ENCODE measurements around the gene PTPRU. TPM values are rescaled to one million over a fixed set of nuclear protein-coding genes. Genes with fewer than 3 reads are reported as not detected.

Gene PTPRU
- total and polyA plus RNA-seq, 4 donors = 1.6 to 15.1 (median 6.0) TPM

DNA sequence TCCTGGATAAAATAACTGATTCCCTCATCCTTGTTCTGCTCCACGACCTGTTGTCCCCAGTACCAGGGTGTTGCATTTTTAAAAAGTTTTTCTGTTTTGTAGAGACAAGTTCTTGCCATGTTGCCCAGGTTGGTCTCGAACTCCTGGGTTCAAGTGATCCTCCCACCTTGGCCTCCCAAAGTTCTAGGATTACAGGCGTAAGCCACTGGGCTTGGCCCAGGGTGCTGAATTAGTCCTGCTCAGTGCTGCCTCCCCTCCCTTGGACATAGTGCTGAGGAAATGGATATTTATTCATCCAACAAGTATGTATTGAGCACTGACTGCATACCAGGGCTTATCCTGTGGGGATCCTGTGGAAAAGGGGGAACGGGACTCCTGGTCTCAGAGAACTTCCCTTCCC, 126.4 kb downstream of the PTPRU start:
- H3K4me3 ChIP-seq (ENCODE audit: low read depth in 1 of 3, low read length in 3 of 3) = no peak overlapping the region
- no peaks in the 10 kb centered on the region for H3K4me1 ChIP-seq (ENCODE audit: control insufficient read depth in 4 of 4, insufficient read depth in 4 of 4, low read length in 3 of 4)
- no peak for DNase-seq (ENCODE audit: low spot score)
- no peaks in the 10 kb centered on the region for H3K9me3 ChIP-seq (ENCODE audit: control insufficient read depth in 4 of 4, low read length in 3 of 4)
- WGBS = 81% methylated on average over 4 of the region's 4 CpGs
- no peaks in the 10 kb centered on the region for H3K36me3 ChIP-seq (ENCODE audit: control insufficient read depth in 4 of 4, insufficient read depth in 3 of 4, low read depth in 1 of 4, low read length in 3 of 4)
- peaks cover 0 to 7% (median 0%) of the 10 kb centered on the region in 4 donors for H3K27me3 ChIP-seq (ENCODE audit: control insufficient read depth in 4 of 4, insufficient read depth in 4 of 4, low read length in 3 of 4)
- no peak overlapping the region for H3K27ac ChIP-seq (ENCODE audit: low read depth in 1 of 2, low read length in 2 of 2)
- TF ChIP-seq GABPA (IDR thresholded peaks at IDR 0.05 in 1 of 2, conservative IDR thresholded peaks at IDR 0.05 in 1 of 2) (no peak), RXRA (IDR thresholded peaks at IDR 0.05) (no peak), TAF1 (conservative IDR thresholded peaks at IDR 0.05) (no peak), NR2F2 (IDR thresholded peaks at IDR 0.05) (no peak), HNF4A (conservative IDR thresholded peaks at IDR 0.05) (no peak)
- TF ChIP-seq, protein P1, sequence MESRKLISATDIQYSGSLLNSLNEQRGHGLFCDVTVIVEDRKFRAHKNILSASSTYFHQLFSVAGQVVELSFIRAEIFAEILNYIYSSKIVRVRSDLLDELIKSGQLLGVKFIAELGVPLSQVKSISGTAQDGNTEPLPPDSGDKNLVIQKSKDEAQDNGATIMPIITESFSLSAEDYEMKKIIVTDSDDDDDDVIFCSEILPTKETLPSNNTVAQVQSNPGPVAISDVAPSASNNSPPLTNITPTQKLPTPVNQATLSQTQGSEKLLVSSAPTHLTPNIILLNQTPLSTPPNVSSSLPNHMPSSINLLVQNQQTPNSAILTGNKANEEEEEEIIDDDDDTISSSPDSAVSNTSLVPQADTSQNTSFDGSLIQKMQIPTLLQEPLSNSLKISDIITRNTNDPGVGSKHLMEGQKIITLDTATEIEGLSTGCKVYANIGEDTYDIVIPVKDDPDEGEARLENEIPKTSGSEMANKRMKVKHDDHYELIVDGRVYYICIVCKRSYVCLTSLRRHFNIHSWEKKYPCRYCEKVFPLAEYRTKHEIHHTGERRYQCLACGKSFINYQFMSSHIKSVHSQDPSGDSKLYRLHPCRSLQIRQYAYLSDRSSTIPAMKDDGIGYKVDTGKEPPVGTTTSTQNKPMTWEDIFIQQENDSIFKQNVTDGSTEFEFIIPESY (IDR thresholded peaks at IDR 0.05) = no peak
- no peak overlapping the region for H3K9ac ChIP-seq (ENCODE audit: low read depth in 1 of 2, low read length in 2 of 2)

DNA sequence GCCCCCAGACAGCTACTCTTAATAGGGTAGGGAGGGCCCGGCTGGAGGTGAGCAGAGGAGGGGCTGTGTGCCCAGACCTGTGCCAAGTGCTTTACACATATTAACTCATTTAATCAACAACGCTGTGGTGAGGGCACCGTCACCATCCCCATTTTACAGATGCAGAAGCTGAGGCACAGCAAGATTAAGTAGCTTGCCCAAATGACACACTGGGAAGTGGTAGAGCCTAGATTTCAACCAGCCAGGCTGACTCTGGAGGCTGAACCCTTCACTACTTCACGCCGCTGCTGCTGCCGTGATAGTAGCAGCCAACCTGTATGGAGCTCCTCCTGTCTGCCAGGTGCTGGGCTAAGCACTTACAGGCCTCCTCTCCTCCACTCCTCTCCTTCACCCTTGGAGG, 127.2 kb downstream of the PTPRU start:
- TF ChIP-seq SP1 (IDR thresholded peaks at IDR 0.05) (no peak), YY1 (IDR thresholded peaks at IDR 0.05) (no peak), RAD21 (IDR thresholded peaks at IDR 0.05) (no peak)
- TF ChIP-seq, protein P2, sequence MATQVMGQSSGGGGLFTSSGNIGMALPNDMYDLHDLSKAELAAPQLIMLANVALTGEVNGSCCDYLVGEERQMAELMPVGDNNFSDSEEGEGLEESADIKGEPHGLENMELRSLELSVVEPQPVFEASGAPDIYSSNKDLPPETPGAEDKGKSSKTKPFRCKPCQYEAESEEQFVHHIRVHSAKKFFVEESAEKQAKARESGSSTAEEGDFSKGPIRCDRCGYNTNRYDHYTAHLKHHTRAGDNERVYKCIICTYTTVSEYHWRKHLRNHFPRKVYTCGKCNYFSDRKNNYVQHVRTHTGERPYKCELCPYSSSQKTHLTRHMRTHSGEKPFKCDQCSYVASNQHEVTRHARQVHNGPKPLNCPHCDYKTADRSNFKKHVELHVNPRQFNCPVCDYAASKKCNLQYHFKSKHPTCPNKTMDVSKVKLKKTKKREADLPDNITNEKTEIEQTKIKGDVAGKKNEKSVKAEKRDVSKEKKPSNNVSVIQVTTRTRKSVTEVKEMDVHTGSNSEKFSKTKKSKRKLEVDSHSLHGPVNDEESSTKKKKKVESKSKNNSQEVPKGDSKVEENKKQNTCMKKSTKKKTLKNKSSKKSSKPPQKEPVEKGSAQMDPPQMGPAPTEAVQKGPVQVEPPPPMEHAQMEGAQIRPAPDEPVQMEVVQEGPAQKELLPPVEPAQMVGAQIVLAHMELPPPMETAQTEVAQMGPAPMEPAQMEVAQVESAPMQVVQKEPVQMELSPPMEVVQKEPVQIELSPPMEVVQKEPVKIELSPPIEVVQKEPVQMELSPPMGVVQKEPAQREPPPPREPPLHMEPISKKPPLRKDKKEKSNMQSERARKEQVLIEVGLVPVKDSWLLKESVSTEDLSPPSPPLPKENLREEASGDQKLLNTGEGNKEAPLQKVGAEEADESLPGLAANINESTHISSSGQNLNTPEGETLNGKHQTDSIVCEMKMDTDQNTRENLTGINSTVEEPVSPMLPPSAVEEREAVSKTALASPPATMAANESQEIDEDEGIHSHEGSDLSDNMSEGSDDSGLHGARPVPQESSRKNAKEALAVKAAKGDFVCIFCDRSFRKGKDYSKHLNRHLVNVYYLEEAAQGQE (IDR thresholded peaks at IDR 0.05) = no peak
- TF ChIP-seq, protein P1 (IDR thresholded peaks at IDR 0.05) = no peak
- no peak for DNase-seq (ENCODE audit: low spot score)
- Histone ChIP-seq H3K9me3 (ENCODE audit: control insufficient read depth in 4 of 4, low read length in 3 of 4) (no peaks in the 10 kb centered on the region), H3K27ac (ENCODE audit: low read depth in 1 of 2, low read length in 2 of 2) (no peak overlapping the region), H3K36me3 (ENCODE audit: control insufficient read depth in 4 of 4, insufficient read depth in 3 of 4, low read depth in 1 of 4, low read length in 3 of 4) (no peaks in the 10 kb centered on the region), H3K4me3 (ENCODE audit: low read depth in 1 of 3, low read length in 3 of 3) (no peak overlapping the region), H3K9ac (ENCODE audit: low read depth in 1 of 2, low read length in 2 of 2) (no peak overlapping the region), H3K4me1 (ENCODE audit: control insufficient read depth in 4 of 4, insufficient read depth in 4 of 4, low read length in 3 of 4) (no peaks in the 10 kb centered on the region), H3K27me3 (ENCODE audit: control insufficient read depth in 4 of 4, insufficient read depth in 4 of 4, low read length in 3 of 4) (peaks cover 0 to 7% (median 0%) of the 10 kb centered on the region in 4 donors)
- 91% methylated on average over 6 of the region's 6 CpGs for whole genome bisulfite sequencing
